Ramos (cell line): ENCODE results near the gene GRIK2.
"Not testable (repeated sequence)": the region's sequence is repeated elsewhere in the genome, so short reads cannot be mapped to it uniquely, and the experiment has no call there.

Experiments used
- in situ Hi-C: fragments of 300-500 bp; cut with MboI; formaldehyde crosslinking; loops from one replicate; pipeline ENCODE4 v1.14.3; 2022; ENCODE audit warnings: low sequenced_read_pairs; ENCODE audit not compliant: unreplicated experiment

Gene GRIK2

DNA sequence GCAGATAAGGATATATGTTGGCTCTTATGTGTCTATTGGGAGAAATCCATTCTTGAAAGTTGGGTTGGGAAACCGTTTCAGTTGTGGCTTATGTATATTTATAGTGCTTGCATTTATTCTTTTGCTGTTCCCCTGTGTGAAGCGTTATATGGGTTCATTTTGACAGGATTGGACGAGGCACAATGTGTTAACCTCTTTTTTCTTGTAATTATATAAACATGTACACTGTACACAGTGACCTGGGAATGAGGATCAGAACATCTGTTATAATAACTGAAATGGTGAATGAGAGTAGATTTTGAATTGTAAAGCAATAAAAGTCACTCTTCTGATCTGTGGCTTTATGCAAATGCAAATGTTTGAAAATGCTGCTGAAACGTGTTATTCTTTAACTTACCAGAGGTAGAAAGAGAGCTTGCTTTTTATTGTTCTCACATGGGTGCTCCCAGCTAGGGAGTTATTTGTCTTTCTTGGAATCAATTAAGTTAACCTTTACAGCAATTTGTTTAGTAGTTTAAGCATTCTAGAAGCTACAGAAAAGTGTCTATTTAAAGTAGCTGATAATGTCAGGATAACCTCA, 213.7 kb downstream of the GRIK2 start:
- in situ Hi-C loops: no loop called here

DNA sequence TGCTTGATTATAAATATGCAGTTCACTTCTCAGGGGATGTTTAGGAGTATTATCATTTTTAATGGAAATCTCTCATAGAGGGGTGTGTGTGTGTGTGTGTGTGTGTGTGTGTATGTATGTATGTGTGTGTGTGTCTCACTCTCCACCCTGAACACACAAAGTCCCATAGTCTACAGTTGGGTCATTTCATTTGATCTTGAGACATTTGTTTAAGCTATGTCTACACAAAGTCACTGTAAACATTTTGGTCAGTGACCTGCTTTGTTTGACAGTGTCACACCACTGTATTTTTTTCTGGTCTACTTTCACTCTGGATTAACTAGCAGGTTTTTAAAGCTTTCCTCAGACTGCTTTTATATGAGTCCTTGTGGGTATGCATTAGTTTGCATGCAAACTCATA, 215.2 kb downstream of the GRIK2 start:
- in situ Hi-C loops: no loop called here

DNA sequence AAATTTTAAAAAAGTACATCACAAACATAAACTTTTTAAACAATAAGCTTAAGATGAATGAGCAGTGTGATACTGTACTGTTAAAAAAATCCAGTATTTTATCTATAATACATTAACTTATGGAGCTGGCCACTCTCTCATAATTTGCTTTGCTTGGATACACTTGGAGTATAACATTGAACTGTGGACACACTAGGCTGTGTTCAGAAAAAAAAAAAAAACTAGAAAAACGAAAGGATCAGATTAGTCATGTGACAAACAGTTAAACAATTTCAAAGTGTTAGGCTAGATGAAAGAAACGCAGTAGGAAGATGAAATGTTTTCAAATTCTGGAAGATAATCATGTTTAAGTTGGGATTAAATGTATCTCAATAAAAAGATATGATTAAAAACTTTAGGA, 220.0 kb downstream of the GRIK2 start:
- in situ Hi-C loops: no loop called here

DNA sequence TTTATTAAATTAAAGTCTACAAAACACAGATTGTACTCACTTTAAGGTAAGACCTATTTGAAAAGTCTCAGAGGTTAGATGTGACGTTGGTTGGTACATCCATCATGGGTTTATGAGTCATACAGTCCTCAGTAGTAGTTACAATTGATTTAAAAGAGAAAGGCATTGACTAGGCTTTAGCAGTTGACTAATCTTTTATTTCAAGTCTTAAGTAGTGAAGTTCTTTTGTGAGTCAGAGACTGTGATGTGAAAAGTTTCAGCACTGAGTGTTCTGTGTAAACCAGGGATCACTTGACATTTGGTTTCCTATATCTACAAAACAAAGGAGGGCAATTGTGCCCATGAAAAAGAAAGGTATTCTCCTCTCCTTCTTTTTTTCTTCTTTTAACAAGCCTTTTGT, 221.3 kb downstream of the GRIK2 start:
- in situ Hi-C loops: no loop called here

DNA sequence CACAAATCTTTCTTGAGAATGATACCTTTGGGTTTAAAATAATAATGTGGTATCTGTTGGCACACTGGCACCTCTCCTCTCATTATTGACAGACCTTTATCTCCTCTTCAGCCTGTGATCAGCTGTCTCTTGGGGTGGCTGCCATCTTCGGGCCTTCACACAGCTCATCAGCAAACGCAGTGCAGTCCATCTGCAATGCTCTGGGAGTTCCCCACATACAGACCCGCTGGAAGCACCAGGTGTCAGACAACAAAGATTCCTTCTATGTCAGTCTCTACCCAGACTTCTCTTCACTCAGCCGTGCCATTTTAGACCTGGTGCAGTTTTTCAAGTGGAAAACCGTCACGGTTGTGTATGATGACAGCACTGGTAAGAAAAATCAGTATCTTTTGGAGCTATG, 232.8 kb downstream of the GRIK2 start:
- in situ Hi-C loops: no loop called here

DNA sequence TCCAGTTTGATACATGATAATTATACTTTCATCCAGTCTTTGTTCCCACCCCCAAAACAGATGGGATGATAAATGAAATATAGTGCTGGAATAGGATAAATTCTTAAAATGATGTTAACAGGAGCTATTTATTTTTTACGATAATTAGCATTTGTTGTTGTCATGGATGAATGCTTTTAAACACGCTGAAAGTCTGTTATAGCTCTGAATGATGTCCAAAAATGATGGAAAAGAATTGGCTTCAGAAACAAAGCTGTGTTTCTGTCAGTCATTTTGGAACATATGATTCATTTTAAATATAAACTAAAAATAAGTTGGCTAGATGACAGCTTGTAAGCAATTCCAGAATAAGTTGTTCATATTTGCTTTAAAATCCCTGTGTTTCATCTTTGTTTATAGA, 237.4 kb downstream of the GRIK2 start:
- in situ Hi-C loops: no loop called here

DNA sequence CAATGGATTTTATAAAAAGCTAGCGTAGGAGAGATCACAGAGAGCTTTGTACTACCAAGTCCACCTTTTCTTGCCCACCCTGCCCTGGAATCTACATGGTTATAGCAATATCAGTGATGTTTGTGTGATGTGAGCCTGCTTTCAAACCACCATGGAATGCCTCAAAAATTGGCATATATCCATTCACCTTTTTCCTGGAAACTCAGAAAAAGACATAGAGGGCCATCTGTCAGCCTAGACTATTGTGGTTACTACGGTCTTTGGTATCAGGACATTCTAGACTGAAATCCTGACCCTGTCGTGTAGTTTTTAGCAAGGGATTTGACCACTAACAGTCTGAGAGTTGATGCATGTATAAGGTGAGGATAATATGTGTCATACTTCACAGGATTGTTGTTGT, 239.6 kb downstream of the GRIK2 start:
- in situ Hi-C loops: no loop called here

DNA sequence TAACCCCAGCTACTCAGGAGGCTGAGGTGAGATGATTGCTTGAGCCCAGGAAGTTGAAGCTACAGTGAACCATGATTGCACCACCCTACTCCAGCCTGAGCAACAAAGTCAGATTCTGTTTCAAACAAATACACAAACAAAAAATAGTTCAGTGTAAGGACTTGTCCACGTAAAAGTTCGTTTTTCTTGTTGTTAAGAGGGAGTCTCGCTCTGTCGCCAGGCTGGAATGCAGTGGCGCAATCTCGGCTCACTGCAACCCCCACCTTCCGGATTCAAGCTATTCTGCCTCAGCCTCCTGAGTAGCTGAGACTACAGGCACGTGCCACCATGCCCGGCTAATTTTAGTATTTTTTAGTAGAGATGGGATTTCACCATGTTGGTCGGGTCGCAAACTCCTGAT, 245.4 kb downstream of the GRIK2 start:
- in situ Hi-C loops: not testable (repeated sequence)

DNA sequence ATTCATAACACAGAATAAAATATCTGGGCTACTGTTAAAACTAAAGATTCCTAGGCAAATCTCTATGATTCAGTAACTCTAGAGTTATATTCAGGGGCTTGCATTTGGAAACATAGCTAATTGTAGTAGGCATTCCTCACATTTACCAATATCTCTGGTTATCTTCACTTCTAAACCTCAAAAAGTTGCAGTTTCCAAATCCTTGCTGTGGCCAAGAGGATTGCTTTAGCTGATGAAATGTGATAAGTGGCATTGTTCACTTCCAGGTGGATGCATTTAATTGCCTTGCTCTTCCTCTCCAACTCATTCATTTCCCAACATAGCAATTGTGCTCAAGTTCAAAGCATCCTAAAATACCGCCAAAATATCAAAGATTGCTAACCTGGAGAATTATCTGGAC, 246.6 kb downstream of the GRIK2 start:
- in situ Hi-C loops: no loop called here

DNA sequence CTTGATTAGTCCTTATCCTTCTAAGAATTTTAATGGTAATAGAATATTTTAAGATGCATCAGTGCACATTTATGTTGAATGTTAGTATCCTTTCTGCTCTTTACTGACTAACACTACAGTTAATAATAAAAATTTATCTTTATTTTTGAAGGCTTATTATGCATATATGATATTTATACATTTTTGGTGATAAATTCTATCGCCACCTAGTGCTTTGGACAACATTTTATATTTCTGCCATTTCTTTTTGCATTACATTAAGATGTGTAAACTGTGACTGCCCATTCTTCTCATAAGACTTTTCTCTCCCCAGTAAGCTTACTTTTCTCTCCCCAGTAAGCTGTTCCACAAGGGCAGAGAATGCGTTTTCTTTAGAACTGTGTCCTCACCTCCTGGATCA, 252.3 kb downstream of the GRIK2 start:
- in situ Hi-C loops: no loop called here

DNA sequence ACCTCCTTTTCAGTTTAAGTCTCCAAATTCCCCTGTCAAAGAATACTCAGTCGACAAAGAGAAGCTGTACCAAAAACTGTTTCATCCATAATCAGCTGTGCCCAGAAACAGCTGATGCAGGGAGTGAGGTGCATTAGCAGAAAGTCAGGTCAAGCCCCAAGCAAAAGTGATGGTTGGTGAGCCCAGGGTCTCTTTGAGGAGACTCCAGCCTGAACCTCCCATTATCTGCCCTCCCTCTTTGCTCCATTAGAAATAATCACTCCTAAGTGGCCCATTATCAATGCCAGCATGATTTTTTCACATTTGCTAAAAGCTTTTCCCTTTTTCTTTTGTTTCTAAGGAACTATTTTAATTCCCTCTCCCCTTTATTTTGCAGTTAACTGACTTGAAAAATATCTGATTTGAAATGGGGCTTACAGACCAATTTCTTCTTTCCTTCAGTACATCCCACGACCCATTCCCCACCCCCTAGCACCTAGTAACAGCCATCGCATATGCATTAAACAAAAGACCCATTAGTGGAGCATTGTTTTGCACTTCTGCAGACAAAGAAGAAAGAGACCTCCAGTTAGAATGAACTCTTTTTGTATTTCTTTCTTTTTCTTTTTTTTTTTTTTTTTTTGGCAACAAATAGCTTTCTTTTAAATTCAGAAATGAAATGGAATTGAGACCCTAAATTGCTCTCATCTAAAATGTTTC, 257.0 kb downstream of the GRIK2 start:
- in situ Hi-C loops: no loop called here

DNA sequence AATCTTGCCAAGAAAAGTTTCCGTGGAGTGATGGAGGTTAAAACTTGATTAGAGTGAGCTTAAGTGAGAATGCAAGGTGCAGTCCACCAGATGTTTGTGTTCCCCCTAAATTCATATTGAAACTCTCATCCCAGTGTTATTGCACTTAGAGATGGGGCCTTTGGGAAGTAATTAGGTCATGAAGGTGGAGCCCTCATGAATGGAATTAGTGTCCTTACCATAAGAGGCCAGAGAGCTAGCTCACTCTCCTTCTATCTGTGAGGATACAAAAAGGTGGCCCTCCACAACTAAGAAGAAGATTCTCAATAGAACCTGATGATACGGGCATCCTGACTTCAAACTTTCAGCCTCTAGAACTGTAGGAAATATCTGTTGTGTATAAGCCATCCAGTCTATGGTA, 258.6 kb downstream of the GRIK2 start:
- in situ Hi-C loops: no loop called here

DNA sequence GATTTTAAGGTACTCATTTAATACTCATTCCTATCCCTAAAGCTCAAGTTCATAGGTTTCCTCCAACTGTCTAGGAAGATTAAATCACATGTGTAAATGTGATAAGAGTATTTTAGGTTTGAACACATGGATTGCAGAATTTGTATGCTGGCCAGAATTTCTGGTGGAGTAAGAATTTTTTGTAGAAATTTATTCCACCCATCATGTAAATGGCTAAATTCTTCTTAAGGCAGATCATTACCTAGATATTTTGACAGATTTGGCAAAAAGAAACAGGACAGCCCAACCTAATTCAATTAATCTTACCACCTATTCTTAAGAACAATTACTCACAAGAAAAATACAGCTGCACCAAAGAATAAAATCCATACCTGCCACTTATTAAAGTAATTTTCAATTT, 261.6 kb downstream of the GRIK2 start:
- in situ Hi-C loops: no loop called here

DNA sequence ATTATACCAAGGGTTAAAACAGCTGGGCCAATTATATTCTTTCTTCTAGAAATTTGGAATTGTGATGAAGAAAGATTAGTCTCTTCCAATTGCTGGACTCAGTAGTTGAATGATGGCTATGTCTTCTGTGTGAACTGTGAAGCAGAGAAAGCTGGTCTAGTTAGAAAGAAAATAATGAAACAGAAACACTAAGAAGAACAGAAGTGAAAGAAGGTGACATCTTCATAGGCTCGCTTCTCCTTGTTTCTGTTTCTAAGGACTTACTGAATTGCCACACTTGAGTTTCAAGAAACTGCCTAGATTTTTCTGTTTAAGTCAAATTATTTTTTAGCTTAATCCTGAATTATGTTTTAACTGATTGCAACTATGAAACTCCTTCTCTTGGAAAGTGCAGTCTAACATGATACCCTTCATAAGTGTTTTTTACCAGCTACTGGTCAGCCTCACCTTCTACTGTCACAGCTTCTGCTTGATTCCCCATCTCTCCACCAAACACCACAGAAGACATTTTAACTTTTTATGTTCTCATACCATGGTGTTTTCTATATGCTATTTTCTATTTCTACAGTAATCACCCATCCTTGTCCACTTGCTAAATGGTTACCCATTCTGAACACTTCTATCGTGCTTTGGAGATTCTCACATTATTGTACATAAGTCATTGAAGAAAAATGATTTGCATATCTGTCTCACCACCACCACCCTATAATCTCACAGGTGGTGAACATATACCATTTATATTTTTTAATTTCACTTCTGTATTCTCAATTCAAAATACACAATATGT, 268.8 kb downstream of the GRIK2 start:
- in situ Hi-C loops: no loop called here

DNA sequence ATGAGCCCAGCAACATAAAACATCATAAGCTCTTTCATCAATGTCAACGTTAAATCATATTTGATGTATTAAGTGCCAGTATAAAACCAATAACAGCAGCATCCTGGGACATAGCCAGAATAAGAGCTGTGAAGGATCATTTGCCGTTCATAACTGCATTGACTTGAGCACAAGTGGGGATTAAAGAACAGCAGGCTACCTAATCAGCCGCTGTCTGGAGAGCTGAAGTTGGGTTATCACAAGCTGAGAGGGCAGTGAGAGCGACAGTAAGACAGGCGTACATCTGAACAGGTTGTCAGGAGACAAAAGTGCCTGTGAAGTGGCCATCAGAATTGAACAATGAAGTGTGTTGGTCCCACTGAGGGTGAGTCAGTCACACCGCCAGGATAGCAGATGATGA, 269.6 kb downstream of the GRIK2 start:
- in situ Hi-C loops: no loop called here

DNA sequence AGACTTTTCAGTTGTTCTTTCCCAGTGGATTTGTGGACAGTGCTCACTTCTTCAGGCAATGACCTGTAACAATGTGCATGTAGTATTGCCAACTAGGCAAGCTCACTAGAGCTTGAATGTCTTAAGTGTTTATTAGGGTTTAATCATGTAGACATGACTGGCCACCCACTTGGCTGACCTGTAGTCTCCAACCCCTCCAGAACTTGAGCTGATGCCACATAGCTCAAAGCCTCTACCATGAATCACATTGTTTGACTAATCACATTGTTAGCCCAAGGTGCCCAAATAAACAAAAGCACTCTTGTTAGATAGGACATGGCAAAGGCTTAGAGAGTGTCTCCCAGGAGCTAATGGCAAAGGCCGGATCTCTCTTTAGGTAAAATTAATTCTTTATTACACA, 272.7 kb downstream of the GRIK2 start:
- in situ Hi-C loops: no loop called here

DNA sequence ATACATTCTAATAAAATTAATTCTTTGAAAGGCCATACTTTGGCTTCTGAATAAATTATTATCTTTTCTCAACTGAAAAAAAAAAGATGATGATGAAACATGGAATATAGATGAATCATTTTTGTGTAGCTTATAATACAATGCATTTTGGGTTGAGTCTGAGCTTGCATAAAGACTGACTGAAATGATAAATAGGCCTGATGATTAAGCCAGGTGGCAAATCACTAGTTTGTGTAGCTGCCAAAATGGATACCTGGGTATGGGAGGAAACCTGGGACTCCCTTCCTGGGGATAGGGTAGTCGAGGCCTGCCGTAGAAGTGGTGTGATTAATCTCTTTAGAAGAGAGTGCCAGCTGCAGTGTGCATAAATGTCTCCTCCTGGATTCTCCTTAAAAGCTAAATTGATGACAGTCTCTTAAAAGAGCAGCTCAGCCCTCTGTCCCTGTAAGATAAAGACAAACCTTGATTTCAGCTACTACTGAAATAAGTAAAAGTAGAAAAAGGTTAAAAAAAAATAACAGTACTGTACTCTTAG, 275.1 kb downstream of the GRIK2 start:
- in situ Hi-C loops: no loop called here

DNA sequence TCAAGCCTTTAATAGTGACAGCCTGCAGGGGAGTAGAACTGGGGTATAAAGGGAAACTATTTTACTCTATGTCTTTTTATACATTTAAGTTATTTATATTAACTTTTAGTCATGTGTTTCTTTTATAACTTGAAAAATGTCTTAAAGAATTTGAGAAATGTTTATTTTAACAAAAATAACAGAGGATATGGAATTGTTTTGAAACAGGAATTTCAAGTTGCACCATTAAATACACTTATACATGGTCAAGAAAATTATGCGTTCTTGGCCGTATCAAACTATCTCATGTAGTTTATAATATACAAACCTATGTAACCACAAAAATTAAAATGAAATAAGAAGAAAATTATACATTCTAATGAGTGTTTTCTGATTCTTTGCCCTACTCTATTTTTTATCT, 282.7 kb downstream of the GRIK2 start:
- in situ Hi-C loops: no loop called here

DNA sequence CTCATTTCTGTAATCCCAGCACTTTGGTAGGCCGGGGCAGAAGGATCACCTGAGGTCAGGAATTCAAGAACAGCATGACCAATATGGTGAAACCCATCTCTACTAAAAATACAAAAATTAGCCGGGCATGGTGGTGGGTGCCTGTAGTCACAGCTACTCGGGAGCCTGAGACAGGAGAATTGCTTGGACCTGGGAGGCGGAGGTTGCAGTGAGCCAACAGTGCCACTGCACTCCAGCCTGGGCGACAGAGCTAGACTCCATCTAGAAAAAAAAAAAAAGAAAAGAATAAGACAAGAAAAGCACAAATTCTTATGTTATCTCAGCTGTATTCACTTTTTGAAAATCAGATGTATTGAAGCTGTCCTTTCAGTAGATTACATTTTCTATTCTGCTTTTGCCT, 289.4 kb downstream of the GRIK2 start:
- in situ Hi-C loops: no loop called here

DNA sequence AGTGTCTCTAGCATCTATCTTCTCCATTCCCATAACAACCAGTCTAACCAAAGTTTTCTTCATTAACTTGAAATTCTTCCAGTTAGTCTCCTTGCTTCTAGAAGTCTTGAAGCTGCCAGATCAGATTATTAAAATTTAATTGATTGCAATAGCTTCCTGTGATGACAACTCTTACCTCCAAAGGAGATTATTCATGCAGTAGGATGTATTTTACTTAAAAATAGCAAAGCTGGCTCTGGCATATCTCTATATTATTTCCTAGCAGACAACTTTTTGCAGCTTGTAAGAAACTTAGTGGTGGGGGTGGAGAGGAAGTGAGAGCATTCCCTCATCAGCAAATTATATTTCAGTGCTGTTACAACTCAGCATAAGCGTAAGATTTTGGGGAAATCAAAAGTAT, 290.4 kb downstream of the GRIK2 start:
- in situ Hi-C loops: no loop called here

DNA sequence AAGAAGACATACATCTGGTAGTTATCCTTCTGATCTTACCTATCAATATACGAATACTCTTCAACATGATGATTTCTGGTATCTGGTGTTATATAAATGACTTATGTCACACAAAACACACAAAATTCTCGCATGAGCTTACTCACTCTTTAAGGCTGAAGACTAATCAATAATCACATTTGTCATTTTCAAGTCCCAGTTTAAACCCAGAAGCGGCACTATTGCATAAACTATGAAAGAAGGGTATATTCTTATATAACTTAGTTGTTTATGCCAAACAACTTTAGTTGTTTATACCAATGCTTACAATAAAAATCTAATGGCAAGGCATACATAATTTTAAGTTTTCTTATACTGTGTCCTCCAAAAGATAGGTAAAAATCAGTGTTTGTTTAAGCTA, 293.1 kb downstream of the GRIK2 start:
- in situ Hi-C loops: no loop called here
